ENCODE data around the gene SEMA6B. TPM values are rescaled to one million over a fixed set of nuclear protein-coding genes. Genes with fewer than 3 reads are reported as not detected.

The SEMA6B gene
- total and polyA plus RNA-seq, 12 donors, result 3.1 to 59.2 (median 27.2) TPM

- TF ChIP-seq CTCF (IDR thresholded peaks at IDR 0.05), result no peak
- no peak for TF ChIP-seq POLR2A (IDR thresholded peaks at IDR 0.05)
- DNase-seq, result no peak
- intact Hi-C loops (cut with DNase I), result loop anchor here in 1 of 2 donors (5.0 kb wide), 1 partner anchor 81 kb away; the partner anchor contains the start of gene TNFAIP8L1
- Histone ChIP-seq H3K36me3 (replicated peaks in 1 of 2) (peaks cover 0 to 33% of the 10 kb centered on the region in 2 donors), H3K27me3 (no peaks in the 10 kb centered on the region), H3K27ac (no peak overlapping the region), H3K9me3 (replicated peaks in 1 of 3) (no peaks in the 10 kb centered on the region), H3K4me1 (replicated peaks in 1 of 2) (peaks cover 0 to 15% of the 10 kb centered on the region in 2 donors), H3K4me3 (no peak overlapping the region)
- WGBS, 4 donors, result 78 to 81% (median 80%) methylated on average over 39 to 43 of the region's 43 CpGs
Measured at GRCh38 chr19:4555657-4556561, 3.6 kb downstream of the SEMA6B start.

GRCh38 chr19:4554717-4555116 lies 4.8 kb downstream of the SEMA6B start:
- peaks cover 0 to 10% of the 10 kb centered on the region in 2 donors for H3K4me1 ChIP-seq (replicated peaks in 1 of 2)

DNA sequence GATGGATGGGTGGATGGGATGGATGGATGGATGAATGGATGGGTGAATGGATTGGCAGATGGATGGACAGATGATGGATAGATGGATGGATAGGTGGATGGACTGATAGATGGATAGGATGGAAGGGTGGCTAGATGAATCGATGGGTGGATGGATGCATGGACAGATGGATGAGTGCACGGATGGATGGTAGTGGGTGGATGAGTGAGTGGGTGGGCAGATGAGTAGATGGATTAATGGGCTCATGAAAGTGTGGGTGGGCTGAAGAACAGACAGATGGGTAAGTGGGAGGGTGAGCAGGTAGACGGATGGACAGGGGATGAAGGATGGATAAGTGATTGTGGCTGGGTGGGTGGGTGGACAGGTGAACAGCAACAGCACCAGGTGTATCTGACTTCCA lies 5.7 kb downstream of the SEMA6B start:
- H3K4me3 ChIP-seq, result no peak overlapping the region
- H3K9me3 ChIP-seq (replicated peaks in 1 of 3), result no peaks in the 10 kb centered on the region
- H3K27ac ChIP-seq, result no peak overlapping the region
- intact Hi-C loops (cut with DNase I), result no loop called here
- TF ChIP-seq CTCF (IDR thresholded peaks at IDR 0.05) (no peak), POLR2A (IDR thresholded peaks at IDR 0.05) (no peak)
- no peaks in the 10 kb centered on the region for H3K27me3 ChIP-seq
- DNase-seq, result no peak
- WGBS, 4 donors, result 62 to 96% (median 73%) methylated on average over 3 of the region's 3 CpGs
- peaks cover 0 to 8% of the 10 kb centered on the region in 2 donors for H3K4me1 ChIP-seq (replicated peaks in 1 of 2)
- H3K36me3 ChIP-seq (replicated peaks in 1 of 2), result peaks cover 0 to 51% of the 10 kb centered on the region in 2 donors

More at GRCh38 chr19:4554717-4555116, 4.8 kb downstream of the SEMA6B start:
- no peak for DNase-seq
- intact Hi-C loops (cut with DNase I), result loop anchor here in 1 of 2 donors (5.0 kb wide), 1 partner anchor 83 kb away; the partner anchor contains the start of gene TNFAIP8L1
- Histone ChIP-seq H3K9me3 (replicated peaks in 1 of 3) (no peaks in the 10 kb centered on the region), H3K27me3 (no peaks in the 10 kb centered on the region), H3K4me3 (no peak overlapping the region), H3K36me3 (replicated peaks in 1 of 2) (peaks cover 0 to 44% of the 10 kb centered on the region in 2 donors), H3K27ac (no peak overlapping the region)
- no peak for TF ChIP-seq CTCF (IDR thresholded peaks at IDR 0.05)
- TF ChIP-seq POLR2A (IDR thresholded peaks at IDR 0.05), result no peak
- WGBS, 4 donors, result 80 to 96% (median 92%) methylated on average over 6 to 7 of the region's 7 CpGs

- DNase-seq, result no peak
- peaks cover 0 to 2% of the 10 kb centered on the region in 2 donors for H3K4me1 ChIP-seq (replicated peaks in 1 of 2)
- intact Hi-C loops (cut with DNase I), result no loop called here
- no peaks in the 10 kb centered on the region for H3K27me3 ChIP-seq
- TF ChIP-seq POLR2A (IDR thresholded peaks at IDR 0.05) (no peak), CTCF (IDR thresholded peaks at IDR 0.05) (no peak)
- peaks cover 0 to 51% of the 10 kb centered on the region in 2 donors for H3K36me3 ChIP-seq (replicated peaks in 1 of 2)
- no peak overlapping the region for H3K27ac ChIP-seq
- no peaks in the 10 kb centered on the region for H3K9me3 ChIP-seq (replicated peaks in 1 of 3)
- H3K4me3 ChIP-seq, result no peak overlapping the region
Measured at GRCh38 chr19:4553092-4553695, 6.3 kb downstream of the SEMA6B start.
